ENCODE results near the gene ACTN2.
A peak's percentile ranks its signal among the peaks of the same experiment; 100 is the strongest.
"Not testable (repeated sequence)": the region's sequence is repeated elsewhere in the genome, so short reads cannot be mapped to it uniquely, and the experiment has no call there.

ACTN2 gene

GRCh38 chr1:236685917-236686814 is at the start of gene ACTN2:
ACTN2 (plus strand) TSS chr1:236686499; CDS start chr1:236686674, 175 bp downstream.
- DNase-seq = peak; percentile 14

GRCh38 chr1:236638945-236639344 is 47.4 kb upstream of the ACTN2 start:
- DNase-seq = no peak

- DNase-seq = no peak
These were observed 46.6 kb upstream of the ACTN2 start for GRCh38 chr1:236639686-236640085.

GRCh38 chr1:236642763-236643162 is 43.5 kb upstream of the ACTN2 start:
- DNase-seq = no peak

- no peak for DNase-seq
These were observed 41.2 kb upstream of the ACTN2 start for GRCh38 chr1:236645016-236645680.

- no peak for DNase-seq
These were observed 31.8 kb upstream of the ACTN2 start for GRCh38 chr1:236654511-236654910.

GRCh38 chr1:236654957-236655356 is 31.3 kb upstream of the ACTN2 start:
- DNase-seq = no peak

GRCh38 chr1:236657398-236657797 is 28.9 kb upstream of the ACTN2 start:
- DNase-seq = no peak

GRCh38 chr1:236659792-236660587 is 26.3 kb upstream of the ACTN2 start:
- DNase-seq = no peak

GRCh38 chr1:236663934-236664333 is 22.4 kb upstream of the ACTN2 start:
- no peak for DNase-seq

GRCh38 chr1:236668909-236669308 is 17.4 kb upstream of the ACTN2 start:
- not testable (repeated sequence) for DNase-seq

- DNase-seq = no peak
These were observed 16.2 kb upstream of the ACTN2 start for GRCh38 chr1:236670060-236670459.

- no peak for DNase-seq
These were observed 12.9 kb upstream of the ACTN2 start for GRCh38 chr1:236673289-236673919.

GRCh38 chr1:236677641-236678235 is 8.6 kb upstream of the ACTN2 start:
- no peak for DNase-seq

- no peak for DNase-seq
These were observed 5.1 kb upstream of the ACTN2 start for GRCh38 chr1:236681219-236681618.

GRCh38 chr1:236685205-236685916 is 938 bp upstream of the ACTN2 start:
- no peak for DNase-seq

GRCh38 chr1:236686815-236687160 is 489 bp downstream of the ACTN2 start:
- DNase-seq = no peak

GRCh38 chr1:236687273-236687672 is 974 bp downstream of the ACTN2 start:
- no peak for DNase-seq

- DNase-seq = no peak
These were observed 2.4 kb downstream of the ACTN2 start for GRCh38 chr1:236688705-236689104.

GRCh38 chr1:236689713-236690569 is 3.6 kb downstream of the ACTN2 start:
- no peak for DNase-seq

GRCh38 chr1:236691348-236691747 is 5.0 kb downstream of the ACTN2 start:
- DNase-seq = no peak

All from CD4-positive, alpha-beta T cell treated with Interleukin-4 for 4 hours (primary cell).